Measurements from ENCODE around the gene CPNE4. TPM values are rescaled to one million over a fixed set of nuclear protein-coding genes. Genes with fewer than 3 reads are reported as not detected.

Gene CPNE4
- total RNA-seq, 1 donor from 2014 or later, result 0.26 TPM

- H3K36me3 ChIP-seq, result no peaks in the 10 kb centered on the region
- DNase-seq, result no peak
- intact Hi-C loops (cut with DNase I), result no loop called here
- H3K4me1 ChIP-seq, result no peaks in the 10 kb centered on the region
- no peaks in the 10 kb centered on the region for H3K27me3 ChIP-seq
- H3K27ac ChIP-seq, result no peak overlapping the region
- no peaks in the 10 kb centered on the region for H3K9me3 ChIP-seq
- TF ChIP-seq CTCF (IDR thresholded peaks at IDR 0.05), result no peak
- H3K4me3 ChIP-seq, result no peak overlapping the region
- no peak for ATAC-seq
Observed at GRCh38 chr3:131743126-131743525, 291.7 kb downstream of the CPNE4 start.

- H3K4me1 ChIP-seq, result no peaks in the 10 kb centered on the region
- DNase-seq (no peak), ATAC-seq (no peak)
- no peak overlapping the region for H3K4me3 ChIP-seq
- no peaks in the 10 kb centered on the region for H3K9me3 ChIP-seq
- intact Hi-C loops (cut with DNase I), result no loop called here
- no peaks in the 10 kb centered on the region for H3K27me3 ChIP-seq
- no peak overlapping the region for H3K27ac ChIP-seq
- H3K36me3 ChIP-seq, result no peaks in the 10 kb centered on the region
- no peak for TF ChIP-seq CTCF (IDR thresholded peaks at IDR 0.05)
Observed at GRCh38 chr3:131739211-131739610, 295.6 kb downstream of the CPNE4 start.

GRCh38 chr3:131738095-131738494, 296.7 kb downstream of the CPNE4 start:
- Histone ChIP-seq H3K4me1 (no peaks in the 10 kb centered on the region), H3K36me3 (no peaks in the 10 kb centered on the region), H3K4me3 (no peak overlapping the region), H3K9me3 (no peaks in the 10 kb centered on the region), H3K27me3 (no peaks in the 10 kb centered on the region), H3K27ac (no peak overlapping the region)
- ATAC-seq, result no peak
- no peak for TF ChIP-seq CTCF (IDR thresholded peaks at IDR 0.05)
- intact Hi-C loops (cut with DNase I), result no loop called here
- DNase-seq, result no peak

GRCh38 chr3:131735544-131735943, 299.3 kb downstream of the CPNE4 start:
- no peaks in the 10 kb centered on the region for H3K9me3 ChIP-seq
- DNase-seq, result no peak
- H3K36me3 ChIP-seq, result no peaks in the 10 kb centered on the region
- TF ChIP-seq CTCF (IDR thresholded peaks at IDR 0.05), result no peak
- no peaks in the 10 kb centered on the region for H3K4me1 ChIP-seq
- H3K27me3 ChIP-seq, result no peaks in the 10 kb centered on the region
- no peak overlapping the region for H3K4me3 ChIP-seq
- no peak for ATAC-seq
- intact Hi-C loops (cut with DNase I), result no loop called here
- no peak overlapping the region for H3K27ac ChIP-seq

- H3K27me3 ChIP-seq, result no peaks in the 10 kb centered on the region
- no peak for ATAC-seq
- no peak overlapping the region for H3K27ac ChIP-seq
- intact Hi-C loops (cut with DNase I), result no loop called here
- H3K4me1 ChIP-seq, result no peaks in the 10 kb centered on the region
- H3K4me3 ChIP-seq, result no peak overlapping the region
- no peaks in the 10 kb centered on the region for H3K36me3 ChIP-seq
- DNase-seq, result no peak
- no peaks in the 10 kb centered on the region for H3K9me3 ChIP-seq
- TF ChIP-seq CTCF (IDR thresholded peaks at IDR 0.05), result no peak
Observed at GRCh38 chr3:131735116-131735515, 299.7 kb downstream of the CPNE4 start.
